ENCODE results near the gene ABR. TPM values are rescaled to one million over a fixed set of nuclear protein-coding genes. Genes with fewer than 3 reads are reported as not detected.
"Not testable (repeated sequence)": the region's sequence is repeated elsewhere in the genome, so short reads cannot be mapped to it uniquely, and the experiment has no call there.

ABR gene
- total RNA-seq, 2 experiments from 2014 or later = 144 to 145 TPM

DNA sequence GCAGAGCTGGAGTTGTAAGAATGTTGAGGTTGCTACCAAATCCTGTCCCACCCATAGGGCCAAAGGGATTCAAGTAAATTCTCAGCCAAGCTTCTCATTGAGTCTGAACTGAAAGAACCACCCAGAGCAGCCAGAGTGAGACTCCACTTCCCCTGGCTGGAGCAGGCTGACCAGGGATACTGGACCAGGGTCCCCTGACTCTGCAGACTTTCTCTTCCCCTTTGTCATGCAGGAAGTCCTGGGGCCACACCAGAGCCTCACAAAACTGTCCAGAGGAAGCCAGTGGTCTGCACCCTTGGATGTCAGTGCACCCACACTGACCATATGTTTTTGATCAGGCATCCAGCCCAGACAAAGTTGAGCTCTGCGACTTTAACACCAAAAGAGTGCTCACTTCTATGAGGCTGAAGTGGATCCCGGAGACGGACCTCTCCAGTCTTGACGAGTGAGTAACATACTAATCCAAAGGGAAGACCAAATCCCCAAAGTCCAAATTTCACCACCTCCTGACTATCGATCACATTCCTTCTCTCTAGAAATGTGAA lies 204.3 kb downstream of the ABR start:
- POLR2A ChIA-PET = no interaction called here
- no peak overlapping the region for H3K27ac Mint-ChIP-seq
- peaks cover 33% of the 10 kb centered on the region for H3K27me3 Mint-ChIP-seq
- no peak for DNase-seq
- peaks cover 10% of the 10 kb centered on the region for H3K4me1 Mint-ChIP-seq
- no peaks in the 10 kb centered on the region for H3K9me3 Mint-ChIP-seq
- no peak overlapping the region for H3K4me3 Mint-ChIP-seq
- no peaks in the 10 kb centered on the region for H3K36me3 Mint-ChIP-seq (ENCODE audit: low read depth)
- CTCF ChIA-PET = interaction anchor here (0.8 to 1.4 kb wide), 2 partner anchors 22 to 81 kb away, joined by 3 to 4 read pairs; partner anchors contain the start of gene TIMM22

GRCh38 chr17:974778-975177 lies 205.0 kb downstream of the ABR start:
- H3K4me3 Mint-ChIP-seq; H3K36me3 Mint-ChIP-seq (ENCODE audit: low read depth); H3K4me1 Mint-ChIP-seq; DNase-seq; H3K27ac Mint-ChIP-seq; H3K9me3 Mint-ChIP-seq; POLR2A ChIA-PET: not testable (repeated sequence)
- CTCF ChIA-PET = interaction anchor here (1.4 kb wide), 1 partner anchor 22 kb away, joined by 4 read pairs; the partner anchor contains the start of gene TIMM22
- H3K27me3 Mint-ChIP-seq = peaks cover 37% of the 10 kb centered on the region

DNA sequence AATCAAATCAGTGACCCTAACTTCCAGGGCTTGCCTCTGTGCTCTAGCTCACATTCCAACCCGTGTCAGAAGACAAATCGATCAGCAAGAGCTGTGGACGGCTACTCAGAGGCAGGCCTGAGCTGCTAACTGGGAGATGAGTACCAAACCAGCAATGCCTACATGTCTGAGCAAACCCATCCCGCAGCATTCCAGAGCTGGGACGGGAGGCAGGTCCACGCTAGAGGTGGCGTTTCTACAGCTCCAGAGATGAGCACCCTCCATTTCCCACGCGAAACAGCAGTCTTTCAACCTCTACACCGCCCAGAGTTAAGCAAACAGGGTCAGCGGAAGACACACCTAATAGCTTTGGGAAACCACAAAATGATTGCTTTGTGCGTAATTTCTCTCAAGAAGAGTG lies 206.7 kb downstream of the ABR start:
- no peak overlapping the region for H3K27ac Mint-ChIP-seq
- no peak for DNase-seq
- no peak overlapping the region for H3K4me3 Mint-ChIP-seq
- peaks cover 42% of the 10 kb centered on the region for H3K27me3 Mint-ChIP-seq
- ChIA-PET CTCF (interaction anchor here (0.5 to 1.2 kb wide), 4 partner anchors 8 to 205 kb away, joined by 3 read pairs; partner anchors contain the start of gene TIMM22), POLR2A (no interaction called here)
- peaks cover 1% of the 10 kb centered on the region for H3K4me1 Mint-ChIP-seq
- H3K36me3 Mint-ChIP-seq (ENCODE audit: low read depth) = no peaks in the 10 kb centered on the region
- no peaks in the 10 kb centered on the region for H3K9me3 Mint-ChIP-seq

GRCh38 chr17:971861-972260 lies 207.9 kb downstream of the ABR start:
- H3K9me3 Mint-ChIP-seq; POLR2A ChIA-PET; H3K4me1 Mint-ChIP-seq; H3K4me3 Mint-ChIP-seq; H3K36me3 Mint-ChIP-seq (ENCODE audit: low read depth); H3K27ac Mint-ChIP-seq; DNase-seq: not testable (repeated sequence)
- H3K27me3 Mint-ChIP-seq = peaks cover 35% of the 10 kb centered on the region
- CTCF ChIA-PET = interaction anchor here (1.2 kb wide), 1 partner anchor 9 kb away, joined by 3 read pairs; no protein-coding TSS in a partner anchor

GRCh38 chr17:970364-970763 lies 209.4 kb downstream of the ABR start:
- DNase-seq = no peak
- CTCF ChIA-PET = interaction anchor here (1.2 kb wide), 1 partner anchor 558 kb away, joined by 3 read pairs; no protein-coding TSS in a partner anchor
- POLR2A ChIA-PET = no interaction called here
- Mint-ChIP-seq H3K36me3 (ENCODE audit: low read depth) (no peaks in the 10 kb centered on the region), H3K27ac (no peak overlapping the region), H3K9me3 (no peaks in the 10 kb centered on the region), H3K4me3 (no peak overlapping the region), H3K4me1 (no peaks in the 10 kb centered on the region), H3K27me3 (peaks cover 23% of the 10 kb centered on the region)

GRCh38 chr17:969811-970355 lies 209.9 kb downstream of the ABR start:
- ChIA-PET POLR2A (no interaction called here), CTCF (no interaction called here)
- no peak for DNase-seq
- Mint-ChIP-seq H3K9me3 (no peaks in the 10 kb centered on the region), H3K27ac (no peak overlapping the region), H3K36me3 (ENCODE audit: low read depth) (no peaks in the 10 kb centered on the region), H3K4me1 (no peaks in the 10 kb centered on the region), H3K27me3 (peaks cover 22% of the 10 kb centered on the region), H3K4me3 (no peak overlapping the region)

GRCh38 chr17:968812-969730 lies 210.7 kb downstream of the ABR start:
- H3K4me3 Mint-ChIP-seq = no peak overlapping the region
- H3K27ac Mint-ChIP-seq = no peak overlapping the region
- H3K36me3 Mint-ChIP-seq (ENCODE audit: low read depth) = no peaks in the 10 kb centered on the region
- ChIA-PET CTCF (no interaction called here), POLR2A (no interaction called here)
- DNase-seq = no peak
- H3K4me1 Mint-ChIP-seq = no peaks in the 10 kb centered on the region
- H3K9me3 Mint-ChIP-seq = no peaks in the 10 kb centered on the region
- peaks cover 26% of the 10 kb centered on the region for H3K27me3 Mint-ChIP-seq

DNA sequence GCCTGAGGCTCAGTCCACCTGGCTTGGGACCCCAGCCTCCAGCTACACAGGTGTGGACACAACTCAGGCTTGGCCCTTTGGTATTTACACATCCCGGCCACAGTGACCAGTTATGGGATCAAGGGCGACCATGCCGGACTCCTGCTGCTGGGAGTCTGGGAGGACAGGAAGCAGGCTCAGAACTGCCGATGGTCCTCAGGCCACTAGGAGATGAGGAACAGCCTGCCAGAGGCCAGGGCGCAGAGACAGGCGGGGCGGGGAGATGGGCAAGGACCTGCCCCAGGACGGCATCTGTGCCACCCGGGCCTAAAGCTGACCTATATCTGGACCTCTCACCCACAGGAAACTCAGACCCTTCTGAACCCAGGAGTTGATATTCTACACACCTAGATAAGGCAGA lies 212.7 kb downstream of the ABR start:
- no peaks in the 10 kb centered on the region for H3K9me3 Mint-ChIP-seq
- no peak overlapping the region for H3K27ac Mint-ChIP-seq
- H3K36me3 Mint-ChIP-seq (ENCODE audit: low read depth) = no peaks in the 10 kb centered on the region
- no peaks in the 10 kb centered on the region for H3K4me1 Mint-ChIP-seq
- ChIA-PET POLR2A (no interaction called here), CTCF (no interaction called here)
- no peak for DNase-seq
- H3K27me3 Mint-ChIP-seq = peaks cover 28% of the 10 kb centered on the region
- H3K4me3 Mint-ChIP-seq = no peak overlapping the region

DNA sequence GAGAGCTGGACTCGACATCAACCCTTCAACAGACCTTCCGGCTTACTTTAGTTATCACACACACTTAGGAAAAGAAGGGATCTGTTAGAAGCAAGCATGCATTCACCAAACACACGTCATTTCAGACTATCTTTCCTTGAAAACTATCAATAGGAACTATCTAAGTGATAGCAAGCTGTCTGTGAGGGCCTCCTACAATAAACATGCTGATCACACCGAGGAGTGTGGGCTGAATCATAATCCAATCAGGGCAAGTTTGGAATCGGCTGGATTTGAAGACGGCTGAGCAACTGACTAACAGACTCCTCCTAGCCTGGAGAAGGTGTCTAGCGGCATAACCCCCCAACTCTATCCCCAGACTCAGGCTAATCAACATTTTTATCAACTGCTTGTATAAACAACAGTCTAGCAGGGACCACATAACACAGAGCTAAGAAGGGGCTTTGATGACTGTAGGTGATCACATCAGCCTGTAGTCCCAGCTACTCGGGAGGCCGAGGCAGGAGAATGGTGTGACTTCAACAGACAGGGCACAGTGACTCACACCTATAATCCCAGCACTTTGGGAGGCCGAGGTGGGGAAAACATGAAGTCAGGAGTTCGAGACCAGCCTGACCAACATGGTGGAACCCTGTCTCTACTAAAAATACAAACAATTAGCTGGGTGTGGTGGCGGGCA lies 214.3 kb downstream of the ABR start:
- Mint-ChIP-seq H3K9me3 (no peaks in the 10 kb centered on the region), H3K27me3 (peaks cover 32% of the 10 kb centered on the region)
- CTCF ChIA-PET = interaction anchor here (1.1 kb wide), 1 partner anchor 31 kb away, joined by 3 read pairs; no protein-coding TSS in a partner anchor

GRCh38 chr17:964876-965275 lies 214.9 kb downstream of the ABR start:
- no peak for DNase-seq
- POLR2A ChIA-PET = no interaction called here
- Mint-ChIP-seq H3K4me3 (no peak overlapping the region), H3K27me3 (peaks cover 30% of the 10 kb centered on the region), H3K9me3 (no peaks in the 10 kb centered on the region), H3K4me1 (no peaks in the 10 kb centered on the region), H3K36me3 (ENCODE audit: low read depth) (no peaks in the 10 kb centered on the region), H3K27ac (no peak overlapping the region)
- CTCF ChIA-PET = no interaction called here

More for the DNA sequence above, 214.3 kb downstream of the ABR start:
- Mint-ChIP-seq H3K4me1 (no peaks in the 10 kb centered on the region), H3K4me3 (no peak overlapping the region), H3K27ac (no peak overlapping the region), H3K36me3 (ENCODE audit: low read depth) (no peaks in the 10 kb centered on the region)
- POLR2A ChIA-PET = no interaction called here
- no peak for DNase-seq

- CTCF ChIA-PET = no interaction called here
- Mint-ChIP-seq H3K4me3 (no peak overlapping the region), H3K36me3 (ENCODE audit: low read depth) (no peaks in the 10 kb centered on the region), H3K27me3 (peaks cover 18% of the 10 kb centered on the region), H3K4me1 (no peaks in the 10 kb centered on the region), H3K27ac (no peak overlapping the region), H3K9me3 (no peaks in the 10 kb centered on the region)
- DNase-seq = no peak
- POLR2A ChIA-PET = no interaction called here
Measured at GRCh38 chr17:962670-963069, 217.1 kb downstream of the ABR start.

DNA sequence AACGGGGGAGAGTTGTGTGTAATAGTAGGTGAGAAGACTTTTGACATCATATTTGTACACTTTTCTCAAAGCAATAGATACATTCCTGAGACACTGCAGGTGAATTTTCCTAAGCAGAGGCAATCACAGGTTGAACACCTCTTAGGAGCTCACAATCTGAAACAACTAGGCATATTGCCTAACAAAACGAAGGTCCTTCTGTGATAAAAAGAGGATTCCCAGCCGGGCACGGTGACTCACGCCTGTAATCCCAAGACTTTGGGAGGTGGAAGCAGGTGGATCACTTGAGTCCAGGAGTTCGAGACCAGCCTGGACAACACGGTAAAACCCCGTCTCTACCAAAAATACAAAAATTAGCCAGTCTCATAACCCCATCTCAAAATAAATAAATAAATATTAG lies 217.6 kb downstream of the ABR start:
- POLR2A ChIA-PET = no interaction called here
- Mint-ChIP-seq H3K27me3 (peaks cover 16% of the 10 kb centered on the region), H3K4me3 (no peak overlapping the region), H3K4me1 (no peaks in the 10 kb centered on the region), H3K27ac (no peak overlapping the region), H3K36me3 (ENCODE audit: low read depth) (no peaks in the 10 kb centered on the region), H3K9me3 (no peaks in the 10 kb centered on the region)
- DNase-seq = no peak
- CTCF ChIA-PET = no interaction called here

DNA sequence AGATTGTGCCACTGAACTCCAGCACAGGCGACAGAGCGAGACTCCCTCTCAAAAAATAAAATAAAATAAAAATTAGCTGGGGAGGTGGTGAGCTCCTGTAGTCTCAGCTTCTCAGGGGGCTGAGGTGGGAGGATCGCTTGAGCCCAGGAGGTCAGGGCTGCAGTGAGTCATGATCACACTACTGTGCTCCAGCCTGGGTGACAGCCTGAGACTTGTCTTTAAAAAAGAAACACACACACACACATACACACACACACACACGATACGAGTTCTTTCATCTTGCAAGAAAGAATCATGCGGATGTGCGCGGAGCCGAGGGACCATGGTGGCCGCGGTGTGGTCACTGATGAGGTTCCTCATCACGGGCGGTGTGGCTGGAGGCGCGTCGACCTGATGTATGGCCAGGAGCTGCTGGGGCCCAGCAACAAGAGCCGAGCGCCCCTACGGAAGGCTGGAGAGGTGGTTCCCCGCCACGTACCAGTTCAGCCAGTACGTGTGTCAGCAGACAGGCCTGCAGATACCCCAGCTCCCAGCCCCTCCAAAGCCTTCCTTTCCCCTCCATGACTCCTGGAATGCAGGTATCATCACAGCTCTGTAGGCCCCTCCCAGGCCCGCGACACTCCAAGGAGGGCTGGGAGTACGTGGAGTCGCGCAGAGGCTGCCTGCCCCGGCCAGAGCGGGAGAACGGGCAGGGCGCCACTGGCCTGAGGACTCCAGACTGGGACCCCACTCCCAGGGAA lies 220.9 kb downstream of the ABR start:
- CTCF ChIA-PET = no interaction called here

More for the DNA sequence above, 220.9 kb downstream of the ABR start:
- DNase-seq = no peak
- POLR2A ChIA-PET = no interaction called here
- peaks cover 4% of the 10 kb centered on the region for H3K27me3 Mint-ChIP-seq
- no peak overlapping the region for H3K27ac Mint-ChIP-seq
- H3K4me1 Mint-ChIP-seq = no peaks in the 10 kb centered on the region
- no peaks in the 10 kb centered on the region for H3K36me3 Mint-ChIP-seq (ENCODE audit: low read depth)
- H3K9me3 Mint-ChIP-seq = no peaks in the 10 kb centered on the region
- no peak overlapping the region for H3K4me3 Mint-ChIP-seq

Measured in activated CD4-positive, alpha-beta memory T cell treated with anti-CD3 and anti-CD28 coated beads, Interleukin-2, amount 10 ng/mL, durations not matched to agents 7 days and 5 days (primary cell).